Transverse colon (tissue), 4 donors: ENCODE data around the gene CNNM3. TPM values are rescaled to one million over a fixed set of nuclear protein-coding genes. Genes with fewer than 3 reads are reported as not detected.

Experiments used
- DNase-seq: peaks from one replicate; pipeline ENCODE4 v3.0.0-alpha.2; 2019
- H3K27ac ChIP-seq, 4 donors: fragments of 200-600 bp; sonication (generic); 2 replicates each; pipeline ENCODE4 v1.5.1; 2016 to 2018; ENCODE audit warnings: inconsistent platforms in 4 of 4
- H3K27me3 ChIP-seq: fragments of 200-600 bp; sonication (generic); 2 replicates; pipeline ENCODE4 v1.5.1; 2017; ENCODE audit warnings: inconsistent platforms
- H3K36me3 ChIP-seq, 4 donors: fragments of 200-600 bp; sonication (generic); 2 replicates each; pipeline ENCODE4 v1.5.1; 2017 to 2019; ENCODE audit warnings: inconsistent platforms in 4 of 4
- H3K4me1 ChIP-seq, 4 donors: fragments of 200-600 bp; sonication (generic); 2 replicates each; pipeline ENCODE4 v1.5.1; 2017 to 2020; ENCODE audit warnings: inconsistent platforms in 4 of 4
- H3K4me3 ChIP-seq, 4 donors: fragments of 200-600 bp; sonication (generic); 1 replicate in 1 of 4; 2 replicates in 3 of 4; pipeline versions ENCODE4 v1.5.1 to v1.6.1; 2017 to 2019; ENCODE audit warnings: inconsistent platforms in 4 of 4
- H3K9me3 ChIP-seq, 2 donors: fragments of 200-600 bp; sonication (generic); 2 replicates each; pipeline ENCODE4 v1.5.1; 2017 to 2019; ENCODE audit warnings: inconsistent platforms in 2 of 2
- CTCF ChIP-seq, 5 experiments: fragments of 200-600 bp in 3 of 5; fragments of 450-650 bp in 2 of 5; sonication (generic) in 3 of 5; IDR thresholded peaks; 1 replicate in 2 of 5; 2 replicates in 3 of 5; pipeline ENCODE4 v1.5.1; 2016 to 2017; ENCODE audit warnings: antibody characterized with exemption in 5 of 5, inconsistent platforms in 3 of 5, mild to moderate bottlenecking in 2 of 5, moderate library complexity in 1 of 5
- EP300 ChIP-seq: sonication (generic); formaldehyde crosslinking; IDR thresholded peaks from one replicate; pipeline ENCODE4 v1.6.1; 2017; ENCODE audit warnings: antibody characterized with exemption, low read depth
- POLR2A ChIP-seq: fragments of 450-650 bp; IDR thresholded peaks from one replicate; pipeline ENCODE4 v1.6.1; 2016; ENCODE audit warnings: antibody characterized with exemption, mild to moderate bottlenecking, moderate library complexity
- POLR2AphosphoS5 ChIP-seq, 3 donors: sonication (generic); formaldehyde crosslinking; IDR thresholded peaks; one replicate each; pipeline ENCODE4 v1.6.1; 2016; ENCODE audit warnings: antibody characterized with exemption in 3 of 3
- WGBS, 2 donors: methylation state at CpG; one replicate each; pipeline ENCODE4 v1.1.5; 2018; ENCODE audit warnings: low coverage in 1 of 2; 5-methylcytosine and 5-hydroxymethylcytosine counted together
- in situ Hi-C, 4 donors: fragments of 200-750 bp; cut with MboI; loops; one replicate each; pipeline versions ENCODE4 v1.15.0 to v1.15.1; 2017; ENCODE audit warnings: low sequenced_read_pairs in 3 of 4, low pct_ligation_motif_present in 1 of 4, low pct_unique_long_range_greater_than_20kb in 1 of 4
- intact Hi-C: fragments of 100-400 bp; cut with DNase I; formaldehyde crosslinking; loops from one replicate; pipeline ENCODE4 v1.15.1; 2023; ENCODE audit warnings: low total_unique reads
- total RNA-seq, 4 donors: library from RNA; depleted of rRNA; stranded (reverse); fragments of >200 nt; gene quantifications; one replicate each; pipeline ENCODE4 v1.1.0, GENCODE V29; 2016

Gene CNNM3
- total RNA-seq, 4 donors from 2014 or later: 14.2 to 54.3 (median 22.3) TPM

- in situ Hi-C loops (no loop called here), intact Hi-C loops (no loop called here)
- H3K27me3 ChIP-seq: no peaks in the 10 kb centered on the region
- no peak overlapping the region for H3K27ac ChIP-seq
- no peak for DNase-seq
- no peaks in the 10 kb centered on the region for H3K9me3 ChIP-seq
- H3K36me3 ChIP-seq: no peaks in the 10 kb centered on the region
- H3K4me1 ChIP-seq: peaks cover 0 to 12% (median 2%) of the 10 kb centered on the region in 4 donors
- 67 to 90% methylated on average over 1 to 16 of the region's 16 CpGs for WGBS, 2 donors
- H3K4me3 ChIP-seq: no peak overlapping the region
- TF ChIP-seq EP300: no peak
- TF ChIP-seq POLR2A: no peak
- no peak for TF ChIP-seq POLR2AphosphoS5 (IDR thresholded peaks at IDR 0.05)
- TF ChIP-seq CTCF (IDR thresholded peaks at IDR 0.05): no peak
Observed at GRCh38 chr2:96876269-96877041, 60.4 kb downstream of the CNNM3 start.

- Histone ChIP-seq H3K4me3 (no peak overlapping the region), H3K36me3 (no peaks in the 10 kb centered on the region), H3K9me3 (no peaks in the 10 kb centered on the region), H3K27me3 (no peaks in the 10 kb centered on the region), H3K27ac (no peak overlapping the region), H3K4me1 (peaks cover 0 to 12% (median 2%) of the 10 kb centered on the region in 4 donors)
- in situ Hi-C loops: no loop called here
- 84 to 100% methylated on average over 3 to 6 of the region's 6 CpGs for WGBS, 2 donors
- intact Hi-C loops: no loop called here
- no peak for DNase-seq
- no peak for TF ChIP-seq POLR2AphosphoS5 (IDR thresholded peaks at IDR 0.05)
Observed at GRCh38 chr2:96877042-96877451, 61.0 kb downstream of the CNNM3 start.

GRCh38 chr2:96877631-96878092 lies 61.6 kb downstream of the CNNM3 start:
- DNase-seq: no peak
- Histone ChIP-seq H3K9me3 (no peaks in the 10 kb centered on the region), H3K27me3 (no peaks in the 10 kb centered on the region), H3K36me3 (no peaks in the 10 kb centered on the region), H3K4me1 (peaks cover 0 to 12% (median 2%) of the 10 kb centered on the region in 4 donors), H3K4me3 (no peak overlapping the region), H3K27ac (no peak overlapping the region)
- TF ChIP-seq EP300: no peak
- no peak for TF ChIP-seq CTCF (IDR thresholded peaks at IDR 0.05)
- TF ChIP-seq POLR2A: no peak
- TF ChIP-seq POLR2AphosphoS5 (IDR thresholded peaks at IDR 0.05): no peak
- intact Hi-C loops (no loop called here), in situ Hi-C loops (no loop called here)
- 80 to 81% methylated on average over 1 to 15 of the region's 15 CpGs for WGBS, 2 donors

- TF ChIP-seq POLR2A: no peak
- no peak for TF ChIP-seq POLR2AphosphoS5 (IDR thresholded peaks at IDR 0.05)
- Histone ChIP-seq H3K4me1 (peaks cover 0 to 12% (median 2%) of the 10 kb centered on the region in 4 donors), H3K27ac (no peak overlapping the region), H3K36me3 (no peaks in the 10 kb centered on the region), H3K4me3 (no peak overlapping the region), H3K9me3 (no peaks in the 10 kb centered on the region), H3K27me3 (no peaks in the 10 kb centered on the region)
- in situ Hi-C loops (no loop called here), intact Hi-C loops (no loop called here)
- WGBS, 2 donors: 78% methylated on average over 7 of the region's 7 CpGs; no CpG with 5 or more reads in 1 of the 2 donors
- DNase-seq: no peak
Observed at GRCh38 chr2:96878171-96878570, 62.1 kb downstream of the CNNM3 start.

GRCh38 chr2:96878796-96879544 lies 62.9 kb downstream of the CNNM3 start:
- H3K4me1 ChIP-seq: peaks cover 0 to 6% (median under 1%) of the 10 kb centered on the region in 4 donors
- DNase-seq: no peak
- in situ Hi-C loops: no loop called here
- H3K27ac ChIP-seq: no peak overlapping the region
- H3K4me3 ChIP-seq: no peak overlapping the region
- 93% methylated on average over 22 of the region's 22 CpGs; no CpG with 5 or more reads in 1 of the 2 donors for WGBS, 2 donors
- no peaks in the 10 kb centered on the region for H3K36me3 ChIP-seq
- intact Hi-C loops: no loop called here
- no peaks in the 10 kb centered on the region for H3K9me3 ChIP-seq
- no peaks in the 10 kb centered on the region for H3K27me3 ChIP-seq
- TF ChIP-seq EP300: no peak
- TF ChIP-seq CTCF (IDR thresholded peaks at IDR 0.05): no peak
- TF ChIP-seq POLR2A: no peak
- TF ChIP-seq POLR2AphosphoS5 (IDR thresholded peaks at IDR 0.05): no peak
